22Rv1 (cell line): ENCODE results near the gene SYNPO2.

Experiments
- ZFX ChIP-seq: fragments of 450-650 bp; IDR thresholded peaks from 2 replicates; pipeline ENCODE4 v1.6.1; 2017; ENCODE audit warnings: antibody characterized with exemption, borderline replicate concordance
- TF ChIP-seq, protein P1 (sequence below): fragments of 450-650 bp; IDR thresholded peaks from 2 replicates; pipeline ENCODE4 v1.5.1; 2017; ENCODE audit warnings: mild to moderate bottlenecking

DNA sequence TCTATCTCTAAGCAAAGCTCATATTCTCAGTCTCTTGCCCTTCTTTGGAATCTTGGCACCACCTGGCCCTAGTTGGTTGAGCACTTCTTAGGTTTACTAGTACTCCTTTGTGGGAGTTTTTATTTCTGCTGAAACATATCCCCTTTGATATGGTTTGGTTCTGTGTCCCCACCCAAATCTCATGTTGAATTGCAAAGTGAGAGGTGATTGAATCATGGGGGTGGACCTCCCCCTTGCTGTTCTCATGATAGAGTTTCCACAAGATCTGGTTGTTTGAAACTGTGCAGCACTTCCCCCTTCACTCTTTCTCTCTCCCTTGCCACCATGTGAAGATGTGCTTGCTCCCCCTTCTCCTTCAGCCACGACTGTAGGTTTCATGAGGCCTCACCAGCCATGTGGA is 22.2 kb upstream of the SYNPO2 start:
- TF ChIP-seq, protein P1, sequence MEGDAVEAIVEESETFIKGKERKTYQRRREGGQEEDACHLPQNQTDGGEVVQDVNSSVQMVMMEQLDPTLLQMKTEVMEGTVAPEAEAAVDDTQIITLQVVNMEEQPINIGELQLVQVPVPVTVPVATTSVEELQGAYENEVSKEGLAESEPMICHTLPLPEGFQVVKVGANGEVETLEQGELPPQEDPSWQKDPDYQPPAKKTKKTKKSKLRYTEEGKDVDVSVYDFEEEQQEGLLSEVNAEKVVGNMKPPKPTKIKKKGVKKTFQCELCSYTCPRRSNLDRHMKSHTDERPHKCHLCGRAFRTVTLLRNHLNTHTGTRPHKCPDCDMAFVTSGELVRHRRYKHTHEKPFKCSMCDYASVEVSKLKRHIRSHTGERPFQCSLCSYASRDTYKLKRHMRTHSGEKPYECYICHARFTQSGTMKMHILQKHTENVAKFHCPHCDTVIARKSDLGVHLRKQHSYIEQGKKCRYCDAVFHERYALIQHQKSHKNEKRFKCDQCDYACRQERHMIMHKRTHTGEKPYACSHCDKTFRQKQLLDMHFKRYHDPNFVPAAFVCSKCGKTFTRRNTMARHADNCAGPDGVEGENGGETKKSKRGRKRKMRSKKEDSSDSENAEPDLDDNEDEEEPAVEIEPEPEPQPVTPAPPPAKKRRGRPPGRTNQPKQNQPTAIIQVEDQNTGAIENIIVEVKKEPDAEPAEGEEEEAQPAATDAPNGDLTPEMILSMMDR, result no peak
- no peak for TF ChIP-seq ZFX
